ENCODE data around the gene SLC25A48.
A peak's percentile ranks its signal among the peaks of the same experiment; 100 is the strongest.

SLC25A48 gene

GRCh38 chr5:135913713-135914626, 79.5 kb downstream of the SLC25A48 start:
- no peak for DNase-seq

DNA sequence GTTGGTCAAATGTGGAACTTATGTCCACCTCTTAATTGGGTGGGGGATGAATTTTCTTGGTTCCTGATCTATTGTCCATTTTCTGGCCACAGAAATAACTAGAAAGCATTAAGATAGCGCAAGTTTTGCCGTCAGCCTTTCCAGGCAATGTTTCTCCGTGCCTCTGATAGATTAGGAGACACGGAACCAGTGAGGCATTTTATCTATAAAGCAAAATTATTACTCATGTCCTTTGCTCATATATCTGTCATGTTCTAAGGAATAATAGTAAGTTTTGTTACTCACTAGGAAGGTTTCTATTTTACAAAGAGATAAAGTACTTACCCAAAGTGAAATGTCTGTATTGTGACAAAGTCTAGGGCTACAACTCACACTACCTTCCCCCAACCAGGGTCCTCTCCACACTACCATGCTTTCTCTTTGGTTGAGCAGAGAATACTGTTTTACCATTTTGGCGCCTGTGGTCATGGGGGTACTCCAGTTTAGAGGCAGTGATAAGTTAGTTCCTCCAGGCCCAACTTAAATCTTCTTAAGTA, 81.1 kb downstream of the SLC25A48 start:
- DNase-seq = no peak

DNA sequence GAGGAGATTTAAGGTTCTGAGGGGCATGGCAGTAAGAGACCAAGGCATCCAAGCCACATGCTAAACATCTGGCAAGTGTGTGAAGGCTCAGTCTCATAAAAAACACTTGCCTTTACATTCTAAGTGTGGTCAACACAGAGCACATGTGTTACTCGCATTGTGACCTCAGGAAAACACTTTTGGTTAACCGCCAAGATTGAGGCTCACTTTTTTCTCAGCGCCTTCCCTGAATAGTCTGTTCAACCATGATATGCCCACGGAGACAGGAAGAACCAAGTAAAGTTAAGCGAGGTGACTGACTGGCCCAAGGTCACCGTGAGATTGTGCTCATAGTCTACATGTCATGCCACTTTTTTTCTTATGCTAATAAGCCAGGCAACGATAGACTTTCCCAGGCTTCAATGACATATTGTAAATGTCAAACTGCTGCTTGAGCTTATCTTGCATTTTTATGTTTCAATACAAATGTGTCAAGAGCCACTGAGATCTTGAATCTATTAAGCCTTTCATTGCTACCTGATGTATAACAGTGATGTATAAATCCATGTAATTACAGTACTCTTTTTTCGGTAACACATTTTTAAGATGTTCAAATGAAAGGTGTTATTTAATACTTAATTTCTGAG, 82.3 kb downstream of the SLC25A48 start:
- no peak for DNase-seq

- DNase-seq = no peak
These were observed 85.7 kb downstream of the SLC25A48 start for GRCh38 chr5:135920199-135920598.

GRCh38 chr5:135921388-135921787, 86.9 kb downstream of the SLC25A48 start:
- DNase-seq = no peak

DNA sequence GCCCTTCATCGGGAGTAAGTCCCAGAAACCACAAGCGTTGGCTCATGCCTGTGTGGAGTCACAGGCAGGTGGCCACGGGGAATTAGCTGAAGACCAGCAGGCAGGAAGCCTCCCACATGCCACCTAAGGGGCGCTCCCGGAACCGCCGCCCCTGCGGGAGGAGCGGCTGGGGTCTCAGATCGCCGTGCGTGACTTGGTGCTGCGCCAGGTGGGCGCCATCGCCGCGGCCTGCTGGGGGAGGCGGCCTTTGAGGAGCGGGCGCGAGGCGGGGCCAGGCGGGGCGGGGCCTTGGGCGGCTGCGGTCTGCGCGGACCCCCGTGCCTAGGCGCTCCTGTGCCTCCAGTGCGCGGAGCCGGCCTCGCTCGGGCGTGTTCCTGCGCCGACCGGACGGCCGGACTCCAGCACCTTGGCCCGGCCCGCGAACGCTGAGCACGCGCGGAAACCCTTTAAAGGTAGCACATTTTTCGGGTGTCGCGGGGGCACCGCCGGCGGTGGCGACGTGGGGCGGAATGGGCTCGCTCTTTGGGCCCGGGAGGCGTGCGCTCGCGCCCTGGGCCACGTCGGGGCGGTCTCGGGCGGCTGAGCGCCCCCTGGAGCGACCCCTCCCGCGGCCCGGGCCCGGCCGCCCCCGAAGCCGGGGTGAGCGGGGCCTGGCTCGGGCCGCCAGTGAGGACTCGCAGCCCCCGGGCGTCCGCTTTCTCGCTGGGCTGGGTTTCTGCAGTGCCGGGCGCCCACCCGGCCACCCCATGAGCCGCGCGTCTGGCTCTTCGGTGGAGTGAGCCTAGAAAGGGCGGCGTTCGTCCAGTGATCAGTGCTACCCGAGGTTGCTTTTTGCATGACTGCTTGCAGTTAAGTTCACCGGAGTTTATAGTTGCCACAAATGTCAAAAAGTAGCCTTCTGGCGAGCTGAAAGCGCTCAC, 95.8 kb downstream of the SLC25A48 start:
- no peak for DNase-seq

DNA sequence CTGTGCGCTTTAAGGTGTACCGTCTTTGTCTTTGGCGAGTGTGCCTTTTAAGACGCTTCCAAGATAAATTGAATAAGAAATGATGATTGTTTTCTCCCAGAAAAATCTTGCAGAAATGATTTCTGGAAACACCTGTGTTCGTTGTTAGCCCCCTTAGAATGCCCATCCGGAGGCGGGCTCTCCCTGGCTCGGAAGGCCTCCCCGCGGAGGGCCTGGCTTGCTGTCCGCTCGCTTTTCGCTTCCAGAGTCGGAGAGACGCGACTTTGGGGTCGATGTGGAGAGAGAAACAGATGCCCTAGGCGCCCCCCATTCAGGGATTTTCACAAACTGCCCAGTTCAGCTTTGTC, 96.5 kb downstream of the SLC25A48 start:
- peak in 1 of 51 donors; percentile 8 for DNase-seq

GRCh38 chr5:135934939-135935338, 100.5 kb downstream of the SLC25A48 start:
- DNase-seq = no peak

DNA sequence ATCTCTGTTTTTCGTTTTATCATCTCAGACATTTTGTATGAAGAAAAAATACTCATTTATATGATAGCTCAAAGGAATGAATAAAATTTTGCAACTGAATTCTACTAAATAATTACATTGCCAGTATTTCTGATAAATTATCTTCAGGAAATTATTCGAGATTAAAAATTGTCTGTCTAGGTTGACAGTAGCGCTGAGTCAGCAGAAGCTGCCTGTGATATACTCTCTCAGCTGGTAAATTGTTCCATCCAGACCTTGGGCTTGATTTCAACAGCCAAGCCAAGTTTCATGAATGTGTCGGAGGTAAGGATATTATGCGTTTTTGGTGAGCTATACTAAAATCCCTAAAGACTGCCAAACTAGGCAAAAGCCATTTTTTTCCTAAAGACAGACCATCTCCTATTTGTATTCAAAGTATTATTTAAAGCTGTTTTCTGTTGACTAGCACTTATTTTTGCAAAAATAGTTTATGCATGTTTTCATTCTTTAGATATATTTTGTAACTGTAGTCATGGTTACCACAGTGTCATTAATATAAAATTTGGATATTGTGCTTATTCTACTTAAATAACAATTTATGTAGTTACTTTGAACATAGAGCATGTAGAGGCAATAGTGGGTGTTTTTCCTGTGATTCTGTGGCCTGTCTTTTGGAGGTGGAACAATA, 102.9 kb downstream of the SLC25A48 start:
- DNase-seq = no peak

Measured in hypothalamus (tissue), 51 donors.